Right cardiac atrium (tissue), 5 donors: Measurements from ENCODE around the gene NFATC3. TPM values are rescaled to one million over a fixed set of nuclear protein-coding genes. Genes with fewer than 3 reads are reported as not detected.
A peak's percentile ranks its signal among the peaks of the same experiment; 100 is the strongest.
"Not testable (repeated sequence)": the region's sequence is repeated elsewhere in the genome, so short reads cannot be mapped to it uniquely, and the experiment has no call there.

Source experiments
- ATAC-seq, 2 donors: fragments of 200-7000 bp; cut with Tn5 transposase; one replicate each; pipeline versions ENCODE4 v1.8.0 to v1.9.1; 2020; ENCODE audit warnings: moderate library complexity in 2 of 2, mild to moderate bottlenecking in 1 of 2
- DNase-seq, 3 donors: peaks; one replicate each; pipeline ENCODE4 v3.0.0-alpha.2; 2020
- H3K27ac ChIP-seq: one replicate; pipeline ENCODE4 v1.5.1; 2013; ENCODE audit warnings: mild to moderate bottlenecking, low read length, control low read depth, moderate library complexity
- H3K27me3 ChIP-seq: one replicate; pipeline ENCODE4 v1.6.1; 2013; ENCODE audit not compliant: control insufficient read depth, insufficient read depth
- H3K4me1 ChIP-seq: one replicate; pipeline ENCODE4 v1.6.1; 2013; ENCODE audit warnings: low read length; ENCODE audit not compliant: control insufficient read depth, insufficient read depth
- H3K4me3 ChIP-seq: one replicate; pipeline ENCODE4 v1.5.1; 2013; ENCODE audit warnings: low read length, control low read depth
- H3K9me3 ChIP-seq: one replicate; pipeline ENCODE4 v1.6.1; 2013; ENCODE audit warnings: low read length; ENCODE audit not compliant: control insufficient read depth
- WGBS: extraction: QIAGEN DNeasy Blood & Tissue Kit; methylation state at CpG from one replicate; pipeline ENCODE4 v1.1.7; 2013; 5-methylcytosine and 5-hydroxymethylcytosine counted together
- intact Hi-C, 4 donors: fragments of 100-400 bp; cut with DNase I; formaldehyde crosslinking; loops; one replicate each; pipeline versions ENCODE4 v1.11.0 to v1.14.0; 2022 to 2023
- polyA plus RNA-seq: library from polyadenylated mRNA; stranded (reverse); fragments of 200-250 nt; gene quantifications from one replicate; pipeline ENCODE4 v1.2.3, GENCODE V29; 2013
- total RNA-seq, 4 donors: library from RNA; stranded (reverse); fragmentation: NEBNext Ultra II Directional; extraction: Animal tissue kit (Norgen Biotek cat#: 25700); gene quantifications; one replicate each; pipeline ENCODE4 v1.2.1, GENCODE V29; 2021
- donor health status: healthy with polysubstance abuse.
- donor health status: DM: no; HTN: yes; CAD: no.
- donor health status: DM: no; HTN: no; CAD: no.
- donor health status: DM: no; HTN: yes; CAD: no; lungs with severe emphysema.
- donor health status: DM: yes; HTN: yes; CAD: no.

NFATC3 gene
- total and polyA plus RNA-seq, 5 donors, result 8.1 to 34.7 (median 33.3) TPM

- no peaks in the 10 kb centered on the region for H3K9me3 ChIP-seq
- DNase-seq (no peak), ATAC-seq (no peak)
- no peaks in the 10 kb centered on the region for H3K27me3 ChIP-seq
- no peak overlapping the region for H3K27ac ChIP-seq
- peaks cover 4% of the 10 kb centered on the region for H3K4me1 ChIP-seq
- H3K4me3 ChIP-seq, result no peak overlapping the region
- 94% methylated on average over 3 of the region's 3 CpGs for WGBS
- intact Hi-C loops, result no loop called here
These were observed 32.7 kb downstream of the NFATC3 start for GRCh38 chr16:68117884-68118283.

DNA sequence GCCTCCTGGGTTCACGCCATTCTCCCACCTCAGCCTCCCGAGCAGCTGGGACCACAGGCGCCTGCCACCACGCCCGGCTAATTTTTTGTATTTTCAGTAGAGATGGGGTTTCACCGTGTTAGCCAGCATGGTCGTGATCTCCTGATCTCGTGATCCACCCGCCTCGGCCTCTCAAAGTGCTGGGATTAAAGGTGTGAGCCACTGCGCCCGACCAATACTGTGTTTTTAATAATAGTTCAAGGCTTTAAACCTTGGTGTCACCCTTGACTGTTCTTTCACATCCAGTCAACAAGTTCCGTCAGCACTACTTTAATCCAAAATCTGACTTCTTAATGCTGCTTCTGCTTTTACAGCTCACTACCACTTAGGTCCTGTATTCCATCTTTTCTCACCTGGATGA, 33.8 kb downstream of the NFATC3 start:
- H3K27me3 ChIP-seq, H3K4me1 ChIP-seq, H3K9me3 ChIP-seq, intact Hi-C loops, ATAC-seq, DNase-seq, H3K27ac ChIP-seq, H3K4me3 ChIP-seq: not testable (repeated sequence)
- WGBS, result 95% methylated on average over 13 of the region's 13 CpGs

GRCh38 chr16:68120496-68120895, 35.3 kb downstream of the NFATC3 start:
- H3K27ac ChIP-seq, intact Hi-C loops, H3K9me3 ChIP-seq, H3K4me3 ChIP-seq, ATAC-seq, H3K27me3 ChIP-seq, H3K4me1 ChIP-seq, DNase-seq: not testable (repeated sequence)
- 96% methylated on average over 5 of the region's 5 CpGs for WGBS

DNA sequence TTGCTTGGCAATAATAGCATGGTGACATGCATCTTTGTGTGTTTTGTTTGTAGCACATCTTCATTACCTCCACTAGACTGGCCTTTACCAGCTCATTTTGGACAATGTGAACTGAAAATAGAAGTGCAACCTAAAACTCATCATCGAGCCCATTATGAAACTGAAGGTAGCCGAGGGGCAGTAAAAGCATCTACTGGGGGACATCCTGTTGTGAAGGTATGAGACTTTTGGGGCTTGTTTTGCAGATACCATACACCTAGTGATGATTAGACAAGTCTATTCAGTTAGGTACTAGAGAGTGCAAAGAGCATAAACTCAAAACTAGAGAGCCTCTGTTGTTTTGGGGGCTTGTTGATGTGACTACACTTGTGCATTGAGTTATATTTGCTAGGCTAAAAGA, 41.2 kb downstream of the NFATC3 start:
- H3K9me3 ChIP-seq, result no peaks in the 10 kb centered on the region
- DNase-seq (no peak), ATAC-seq (no peak)
- H3K27me3 ChIP-seq, result no peaks in the 10 kb centered on the region
- H3K4me1 ChIP-seq, result peaks cover under 1% of the 10 kb centered on the region
- H3K4me3 ChIP-seq, result no peak overlapping the region
- intact Hi-C loops, result no loop called here
- 94% methylated on average over 2 of the region's 2 CpGs for WGBS
- H3K27ac ChIP-seq, result no peak overlapping the region

DNA sequence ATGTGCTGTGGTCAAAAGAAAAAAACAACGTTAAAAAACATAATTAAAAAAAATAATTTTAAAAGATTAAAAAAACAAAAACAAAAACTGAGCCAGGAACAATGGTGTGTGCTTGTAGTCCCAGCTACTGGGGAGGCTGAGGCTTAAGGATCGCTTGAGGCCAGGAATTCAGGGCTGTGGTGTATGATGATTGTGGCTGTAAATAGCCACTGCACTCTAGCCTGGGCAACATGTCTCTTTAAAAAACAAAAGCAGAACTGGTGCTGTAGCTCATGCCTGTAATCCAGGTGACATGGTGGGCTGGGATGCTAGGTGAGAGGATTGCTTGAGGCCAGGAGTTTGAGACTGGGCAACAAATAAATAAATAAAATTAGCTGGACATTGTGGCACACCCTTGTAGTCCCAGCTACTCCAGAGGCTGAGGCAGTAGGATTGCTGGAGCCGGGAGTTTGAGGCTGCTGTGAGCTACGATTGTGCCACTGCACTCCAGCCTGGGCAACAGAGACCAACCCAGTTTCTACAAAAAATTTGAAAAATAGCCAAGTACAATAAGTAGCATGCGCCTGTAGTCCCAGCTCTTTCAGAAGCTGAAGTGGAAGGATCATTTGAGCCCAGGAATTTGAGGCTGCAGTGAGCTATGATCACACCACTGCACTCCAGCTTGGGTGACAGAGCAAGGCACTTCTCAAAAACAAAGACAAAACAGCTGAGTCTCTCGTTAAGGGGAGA, 43.6 kb downstream of the NFATC3 start:
- intact Hi-C loops, result no loop called here
- Histone ChIP-seq H3K27ac (peak overlapping the region; percentile 17), H3K4me3 (no peak overlapping the region), H3K4me1 (no peaks in the 10 kb centered on the region), H3K9me3 (no peaks in the 10 kb centered on the region), H3K27me3 (no peaks in the 10 kb centered on the region)
- ATAC-seq, result peak; percentile 55 to 57
- DNase-seq, result peak in 1 of 3 donors; percentile 26
- WGBS, result 54% methylated on average over 6 of the region's 6 CpGs

DNA sequence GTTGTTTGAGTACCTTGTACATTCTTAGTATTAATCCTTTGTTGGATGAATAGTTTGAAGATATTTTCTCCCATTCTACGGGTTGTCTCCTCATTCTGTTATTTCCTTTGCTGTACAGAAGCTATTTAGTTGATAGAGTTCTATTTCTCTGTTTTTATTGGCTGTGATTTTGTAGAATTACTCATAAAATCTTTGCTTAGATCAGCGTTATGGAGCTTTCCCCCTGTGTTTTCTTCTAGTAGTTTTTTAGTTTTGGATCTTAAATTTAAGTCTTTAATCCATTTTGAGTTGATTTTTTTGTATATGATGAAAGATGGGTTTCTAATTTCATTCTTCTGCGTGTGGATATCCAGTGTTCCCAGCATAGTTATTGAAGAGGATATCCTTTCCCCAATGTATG, 45.4 kb downstream of the NFATC3 start:
- Histone ChIP-seq H3K27ac (no peak overlapping the region), H3K4me1 (no peaks in the 10 kb centered on the region), H3K4me3 (no peak overlapping the region), H3K9me3 (no peaks in the 10 kb centered on the region), H3K27me3 (no peaks in the 10 kb centered on the region)
- ATAC-seq (no peak), DNase-seq (no peak)
- intact Hi-C loops, result no loop called here
- 78% methylated on average over 3 of the region's 3 CpGs for whole genome bisulfite sequencing

- 78% methylated on average over 2 of the region's 2 CpGs for WGBS
- Histone ChIP-seq H3K4me3 (no peak overlapping the region), H3K9me3 (no peaks in the 10 kb centered on the region), H3K27ac (no peak overlapping the region), H3K4me1 (no peaks in the 10 kb centered on the region), H3K27me3 (no peaks in the 10 kb centered on the region)
- DNase-seq (no peak), ATAC-seq (no peak)
- intact Hi-C loops, result no loop called here
These were observed 46.9 kb downstream of the NFATC3 start for GRCh38 chr16:68131813-68132706.

GRCh38 chr16:68133000-68133399, 47.8 kb downstream of the NFATC3 start:
- H3K4me3 ChIP-seq, H3K27ac ChIP-seq, DNase-seq, intact Hi-C loops, H3K9me3 ChIP-seq, H3K4me1 ChIP-seq, ATAC-seq, H3K27me3 ChIP-seq: not testable (repeated sequence)
- 96% methylated on average over 4 of the region's 4 CpGs for WGBS

DNA sequence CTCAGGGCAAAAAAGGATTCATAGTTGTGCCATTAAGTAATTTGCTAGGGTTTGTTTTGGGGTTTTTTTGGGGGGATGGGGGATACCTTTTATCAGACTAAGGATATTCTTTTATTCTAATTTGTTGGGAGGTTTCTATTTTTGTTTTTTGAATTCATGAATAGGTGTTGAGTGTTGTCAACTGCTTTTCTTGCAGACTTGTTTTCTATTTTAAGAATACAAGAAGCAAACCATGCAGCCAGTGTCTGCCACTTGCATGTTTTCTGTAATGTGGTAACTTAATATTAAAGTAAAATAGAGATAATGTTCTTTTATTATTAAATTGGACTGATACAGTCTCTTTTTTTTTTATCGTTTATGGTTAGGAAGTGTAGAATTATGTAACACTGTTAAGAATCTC, 49.5 kb downstream of the NFATC3 start:
- intact Hi-C loops, result no loop called here
- Histone ChIP-seq H3K4me1 (no peaks in the 10 kb centered on the region), H3K27me3 (no peaks in the 10 kb centered on the region), H3K27ac (no peak overlapping the region), H3K4me3 (no peak overlapping the region), H3K9me3 (no peaks in the 10 kb centered on the region)
- ATAC-seq, result no peak
- DNase-seq, result no peak
- 66% methylated on average over 1 of the region's 1 CpG for WGBS

DNA sequence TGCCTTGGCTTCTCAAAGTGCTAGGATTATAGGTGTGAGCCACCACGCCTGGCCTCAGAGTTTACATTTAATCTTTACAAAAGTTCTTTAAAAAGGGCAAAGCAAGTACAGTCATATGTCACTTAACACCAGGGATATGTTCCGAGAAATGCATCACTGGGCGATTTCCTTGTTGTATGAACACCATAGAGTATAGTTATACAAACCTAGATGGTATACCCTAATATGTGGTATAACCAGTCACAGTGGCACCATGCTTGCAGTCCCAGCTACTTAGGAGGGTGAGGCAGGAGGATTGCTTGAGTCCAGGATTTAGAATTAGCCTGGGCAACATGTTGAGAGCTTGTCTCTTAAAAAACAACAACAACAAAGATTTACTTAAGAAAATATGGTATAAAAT, 51.3 kb downstream of the NFATC3 start:
- WGBS, result 98% methylated on average over 3 of the region's 3 CpGs
- H3K27me3 ChIP-seq, result no peaks in the 10 kb centered on the region
- H3K27ac ChIP-seq, result no peak overlapping the region
- no peaks in the 10 kb centered on the region for H3K9me3 ChIP-seq
- H3K4me1 ChIP-seq, result no peaks in the 10 kb centered on the region
- ATAC-seq, result no peak
- no peak overlapping the region for H3K4me3 ChIP-seq
- intact Hi-C loops, result no loop called here
- no peak for DNase-seq

GRCh38 chr16:68144008-68144407, 58.8 kb downstream of the NFATC3 start:
- WGBS, result 85% methylated on average over 1 of the region's 1 CpG
- ATAC-seq (no peak), DNase-seq (no peak)
- Histone ChIP-seq H3K4me1 (peaks cover 2% of the 10 kb centered on the region), H3K27me3 (no peaks in the 10 kb centered on the region), H3K27ac (no peak overlapping the region), H3K4me3 (no peak overlapping the region), H3K9me3 (no peaks in the 10 kb centered on the region)
- intact Hi-C loops, result no loop called here
